Measurements from ENCODE around the gene MED13.

The MED13 gene

DNA sequence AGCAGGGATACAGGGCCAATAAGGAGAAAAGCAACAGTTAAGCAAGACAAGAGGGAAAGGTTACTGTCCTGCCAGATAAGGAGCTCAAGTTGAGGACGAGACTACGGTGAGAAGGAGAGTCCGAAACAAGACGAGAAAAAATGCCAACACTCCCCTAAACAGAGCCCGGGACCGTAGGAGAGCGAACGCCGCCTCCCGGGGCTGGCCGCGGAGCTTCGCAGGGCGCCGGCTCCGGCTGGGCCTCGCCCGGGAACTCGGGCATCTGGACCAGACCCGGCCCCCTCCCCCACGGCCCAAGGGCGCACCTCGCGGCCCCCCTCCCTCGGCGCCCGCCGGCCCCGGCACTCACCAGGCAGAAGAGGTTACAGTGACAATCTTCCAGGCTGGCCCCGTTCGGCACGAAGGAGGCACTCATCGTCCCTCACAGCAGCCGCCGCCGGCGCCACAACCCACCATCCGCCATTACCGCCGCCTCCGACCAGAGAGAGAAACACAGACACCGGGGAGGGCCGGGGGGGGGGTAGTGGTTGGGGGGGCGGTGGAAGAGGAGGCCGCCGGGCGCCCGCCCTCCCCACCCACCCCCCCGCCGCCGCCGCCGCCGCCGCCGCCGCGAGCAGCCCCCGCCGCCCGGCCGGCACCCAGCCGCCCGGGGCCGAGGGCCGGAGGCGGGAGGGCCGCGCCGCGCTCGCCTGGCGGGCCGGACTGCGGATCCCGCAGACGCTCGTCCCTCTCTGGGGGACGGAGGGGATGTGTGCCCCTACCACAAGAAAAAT lies at the start of gene MED13:
Gene MED13, minus strand, starts transcription at position 488 of the 773 bp plus-strand sequence. Its CDS starts 73 bp downstream, at position 415.
- DNase-seq, result peak in 1 of 2 experiments; percentile 7

- DNase-seq, result no peak
Observed at GRCh38 chr17:62112229-62112628, 47.2 kb upstream of the MED13 start.

DNA sequence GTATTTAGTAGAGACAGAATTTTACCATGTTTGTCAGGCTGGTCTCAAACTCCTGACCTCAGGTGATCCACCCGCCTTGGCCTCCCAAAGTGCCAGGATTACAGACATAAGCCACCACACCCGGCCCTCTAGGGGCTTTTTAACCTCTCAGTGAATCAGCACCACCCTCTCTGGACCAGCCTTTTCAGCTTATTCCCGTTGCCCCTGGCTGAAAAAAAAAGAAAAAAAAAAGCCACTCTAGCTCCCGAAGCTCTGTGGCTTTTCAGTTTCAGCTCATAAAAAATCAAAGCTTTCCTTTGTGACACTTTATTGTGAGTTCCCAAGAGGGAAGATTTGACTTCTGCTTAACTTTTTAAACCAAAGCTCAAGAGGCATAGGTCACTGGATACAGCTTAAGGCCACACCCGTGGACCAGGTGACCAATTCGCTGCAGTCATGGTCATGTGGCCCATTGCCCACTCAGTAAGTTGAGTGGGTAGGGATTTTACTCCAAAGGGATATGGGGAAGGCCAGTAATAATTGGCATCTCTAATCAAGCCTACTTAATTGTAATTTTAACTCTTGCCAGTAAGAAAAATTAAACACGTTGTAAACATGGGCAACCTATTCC lies 46.6 kb upstream of the MED13 start:
- DNase-seq, result no peak

- DNase-seq, result no peak
Observed at GRCh38 chr17:62110923-62111484, 45.9 kb upstream of the MED13 start.

DNA sequence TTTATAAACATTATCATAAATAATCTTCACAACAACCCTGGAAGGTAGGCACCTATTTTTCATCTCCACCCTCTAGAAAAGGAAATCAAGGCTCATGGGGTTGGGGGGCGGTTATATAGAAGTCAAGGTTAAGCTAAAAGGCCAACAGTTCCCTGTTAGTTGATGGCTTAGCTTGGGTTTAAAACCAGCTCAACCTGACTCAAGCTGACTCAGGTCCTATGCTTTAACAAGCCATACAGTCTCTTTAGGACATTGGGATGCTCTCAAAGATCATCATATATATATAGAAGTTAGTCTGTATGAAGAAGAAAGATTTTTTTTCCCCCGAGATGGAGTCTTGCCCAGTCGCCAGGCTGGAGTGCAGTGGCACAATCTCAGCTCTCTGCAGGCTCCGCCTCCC lies 44.8 kb upstream of the MED13 start:
- DNase-seq, result no peak

DNA sequence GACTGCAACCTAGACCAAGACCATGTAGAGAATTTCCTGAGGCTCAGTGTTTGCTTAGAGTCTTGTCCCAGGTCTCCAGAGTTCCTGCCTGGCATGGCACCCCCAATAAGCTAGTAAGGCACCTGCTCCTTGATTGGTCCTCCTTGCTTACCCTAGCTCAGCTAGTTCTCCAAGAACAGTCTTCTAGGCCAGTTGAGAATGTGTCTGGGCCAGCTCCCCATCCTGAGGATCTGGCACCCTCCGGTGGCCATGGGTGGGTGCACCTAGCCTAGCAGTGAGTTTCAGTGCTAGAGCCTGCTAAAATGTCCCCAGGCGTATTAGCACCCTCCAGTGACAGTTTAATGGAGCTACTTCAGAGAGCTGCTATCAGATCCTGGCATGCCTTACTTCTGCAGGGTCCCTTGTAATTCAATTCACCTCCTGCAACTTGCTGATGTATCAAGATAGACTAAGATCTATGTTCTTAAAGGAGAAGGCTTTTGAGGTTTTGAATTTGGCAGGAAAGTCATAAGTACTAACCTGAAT lies 44.4 kb upstream of the MED13 start:
- peak in 1 of 2 experiments; percentile 42 for DNase-seq

DNA sequence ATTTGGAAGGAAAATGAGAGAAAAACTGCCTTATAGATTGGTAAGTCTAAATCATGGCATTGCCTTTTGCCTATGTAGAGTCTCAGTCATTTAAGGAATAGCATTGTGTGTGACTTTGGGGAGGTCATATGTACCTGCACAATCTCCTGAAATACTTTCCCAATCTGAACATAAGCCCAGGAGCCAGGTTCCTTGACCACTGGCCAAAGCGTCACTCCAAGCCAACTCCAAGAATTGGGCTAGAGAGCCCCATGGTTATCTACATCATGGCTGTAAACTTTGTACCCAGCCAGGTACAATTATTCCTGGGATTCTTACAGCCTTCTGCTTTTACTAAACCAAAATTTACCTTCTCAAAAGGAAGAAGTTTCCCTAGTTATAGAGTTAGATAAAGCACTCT lies 40.8 kb upstream of the MED13 start:
- DNase-seq, result no peak

DNA sequence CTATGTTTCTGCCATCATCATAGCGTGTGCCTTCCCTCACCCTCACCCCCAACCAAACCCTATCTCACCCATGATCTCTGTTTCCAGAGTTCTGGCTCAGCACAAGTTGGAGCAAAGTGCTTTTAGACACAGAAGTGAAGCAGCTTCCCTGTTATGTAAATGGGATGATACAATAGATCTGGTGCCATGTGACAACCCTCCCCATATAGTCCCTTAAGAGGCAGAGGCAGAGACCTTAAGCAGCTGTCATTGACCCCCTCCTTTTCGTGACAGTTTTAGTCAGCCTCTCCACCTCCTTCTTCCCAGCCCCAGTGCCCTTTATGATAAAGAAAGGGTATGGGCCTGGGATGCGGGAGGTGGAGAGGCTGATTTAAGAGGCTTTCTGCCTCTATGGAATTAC lies 40.3 kb upstream of the MED13 start:
- DNase-seq, result no peak

DNA sequence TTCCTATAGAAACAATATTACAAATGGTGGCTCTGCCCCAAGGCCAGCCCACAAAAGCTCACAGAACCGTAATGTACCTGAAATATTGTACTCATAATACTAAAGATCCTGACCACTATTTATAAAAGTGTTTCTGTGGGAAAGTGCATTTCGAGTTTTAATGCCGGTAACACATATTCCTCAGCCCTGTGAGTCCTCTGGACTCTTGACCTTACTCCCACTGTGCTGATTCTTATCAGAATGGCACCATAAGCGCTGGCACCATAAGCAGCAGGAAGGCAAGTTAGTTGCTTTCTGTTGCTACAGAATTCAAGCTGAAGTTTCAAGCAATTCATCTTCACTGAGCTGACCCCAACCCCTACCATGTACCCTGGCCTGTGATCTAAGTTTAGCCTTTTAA lies 36.4 kb upstream of the MED13 start:
- DNase-seq, result no peak

DNA sequence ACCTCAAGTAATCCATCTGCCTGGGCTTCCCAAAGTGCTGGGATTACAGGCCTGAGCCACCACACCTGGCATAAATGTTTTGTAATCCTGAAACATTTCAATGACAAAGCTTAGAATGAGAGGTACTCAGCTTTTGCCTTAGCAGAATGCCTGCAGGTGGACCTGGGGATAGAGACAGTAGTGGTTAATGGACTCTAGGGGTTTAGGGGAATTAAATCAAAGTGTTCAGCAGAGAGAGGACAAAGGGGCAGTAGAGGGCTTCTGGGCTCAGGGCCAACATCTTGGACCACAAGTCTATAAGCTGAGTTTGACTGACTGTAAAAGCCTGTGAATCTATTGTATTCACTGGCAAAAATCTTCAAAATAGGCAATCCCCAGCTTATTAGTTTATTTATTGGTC lies 36.0 kb upstream of the MED13 start:
- DNase-seq, result no peak

DNA sequence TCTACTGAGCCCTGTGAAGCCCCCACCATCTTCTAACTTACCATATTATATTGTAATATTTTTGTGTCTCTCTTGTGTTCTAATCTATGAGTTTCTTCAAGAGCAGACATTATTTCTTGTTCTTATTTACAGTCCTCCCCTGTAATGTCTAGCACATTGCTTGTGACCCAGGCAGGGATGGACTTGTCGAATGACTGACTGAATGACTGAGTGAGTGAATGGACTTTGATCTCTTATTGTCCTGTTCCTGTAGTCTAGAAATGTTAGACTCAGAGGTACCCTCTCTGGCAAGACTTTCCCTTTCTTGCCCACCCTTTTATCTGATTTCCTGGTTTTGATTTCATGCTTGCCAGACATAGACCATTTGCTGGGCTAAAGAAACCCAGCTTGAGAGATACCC lies 35.0 kb upstream of the MED13 start:
- no peak for DNase-seq

- DNase-seq, result no peak
Observed at GRCh38 chr17:62099532-62099931, 34.5 kb upstream of the MED13 start.

- DNase-seq, result no peak
Observed at GRCh38 chr17:62098623-62099231, 33.6 kb upstream of the MED13 start.

GRCh38 chr17:62096401-62096670 lies 31.3 kb upstream of the MED13 start:
- DNase-seq, result no peak

GRCh38 chr17:62094175-62094574 lies 29.1 kb upstream of the MED13 start:
- DNase-seq, result no peak

GRCh38 chr17:62093188-62094155 lies 28.4 kb upstream of the MED13 start:
- no peak for DNase-seq

DNA sequence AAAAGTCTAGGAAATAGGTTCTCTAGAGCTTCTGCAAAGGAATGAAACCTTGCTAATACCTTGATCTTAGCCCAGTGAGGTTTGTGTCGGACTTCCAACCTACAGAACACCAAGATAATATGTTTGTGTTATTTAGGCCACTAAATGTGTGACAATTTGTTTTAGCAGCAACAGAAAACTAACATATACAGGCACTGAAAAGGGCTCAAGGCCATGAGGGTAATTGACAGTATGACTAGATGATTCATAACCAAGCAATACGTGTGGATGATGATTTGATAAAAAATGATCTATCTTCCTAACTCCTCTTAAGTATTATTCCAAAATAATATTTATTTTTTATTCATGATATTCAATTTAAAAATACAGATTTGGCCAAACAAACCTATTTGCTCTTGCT lies 27.7 kb upstream of the MED13 start:
- no peak for DNase-seq

DNA sequence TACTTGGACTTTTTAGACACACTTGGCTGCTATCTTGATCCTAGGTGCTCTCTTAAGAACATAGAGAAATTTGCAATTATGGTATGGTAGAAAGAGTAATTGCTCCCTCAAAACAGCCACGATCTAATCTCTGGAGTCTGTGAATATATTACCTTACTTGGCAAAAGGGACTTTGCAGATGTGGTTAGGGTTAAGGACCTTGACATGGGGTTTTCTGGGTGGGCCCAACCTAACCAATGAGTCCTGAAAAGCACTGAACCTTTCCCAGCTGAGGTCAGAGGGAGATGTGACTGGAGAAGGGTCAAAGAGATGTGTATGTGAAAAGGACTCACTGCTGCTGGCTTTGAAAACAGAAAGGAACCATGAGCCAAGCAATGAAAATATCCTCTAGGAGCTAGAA lies 26.7 kb upstream of the MED13 start:
- DNase-seq, result no peak

DNA sequence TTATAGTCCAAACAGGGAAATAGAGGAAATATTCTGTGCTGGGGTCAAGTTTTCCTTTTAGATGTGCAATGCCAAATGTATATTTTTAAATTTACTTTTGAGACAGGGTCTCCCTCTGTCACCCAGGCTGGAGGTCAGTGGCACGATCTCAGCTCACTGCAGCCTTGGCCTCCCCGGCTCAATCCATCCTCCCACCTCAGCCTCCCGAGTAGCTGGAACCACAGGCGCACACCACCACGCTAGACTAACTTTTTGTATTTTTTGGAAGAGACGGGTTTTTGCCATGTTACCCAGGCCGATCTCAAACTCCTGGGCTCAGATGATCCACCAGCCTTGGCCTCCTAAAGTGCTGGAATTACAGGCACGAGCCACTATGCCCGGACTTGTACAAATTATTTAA lies 25.8 kb upstream of the MED13 start:
- DNase-seq, result no peak

- no peak for DNase-seq
Observed at GRCh38 chr17:62090021-62090824, 25.1 kb upstream of the MED13 start.

GRCh38 chr17:62089334-62089733 lies 24.3 kb upstream of the MED13 start:
- no peak for DNase-seq

DNA sequence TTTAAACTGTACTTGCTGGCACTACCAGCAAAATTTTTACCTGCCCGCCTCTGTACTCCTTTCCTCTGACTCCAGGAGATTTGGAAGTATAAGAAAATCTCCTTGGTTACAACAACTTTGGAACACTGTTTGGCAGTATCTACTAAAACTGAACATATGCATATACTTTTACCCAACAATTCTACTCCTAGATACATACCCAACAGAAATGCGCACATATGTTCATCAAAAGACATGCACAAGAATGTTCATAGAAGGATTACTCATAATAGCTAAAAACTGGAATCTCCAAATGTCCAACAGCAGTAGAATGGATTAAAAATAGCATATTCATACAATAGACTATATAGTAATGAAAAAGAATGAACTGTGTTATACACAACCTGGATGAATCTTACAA lies 21.7 kb upstream of the MED13 start:
- DNase-seq, result no peak
